KG1 (cell line): ENCODE data around the gene ANKS4B.
"Not testable (repeated sequence)": the region's sequence is repeated elsewhere in the genome, so short reads cannot be mapped to it uniquely, and the experiment has no call there.

Source experiments
- DNase-seq: peaks from one replicate; lab custom pipeline; 2025; lab: John Stamatoyannopoulos, UW

Gene ANKS4B

DNA sequence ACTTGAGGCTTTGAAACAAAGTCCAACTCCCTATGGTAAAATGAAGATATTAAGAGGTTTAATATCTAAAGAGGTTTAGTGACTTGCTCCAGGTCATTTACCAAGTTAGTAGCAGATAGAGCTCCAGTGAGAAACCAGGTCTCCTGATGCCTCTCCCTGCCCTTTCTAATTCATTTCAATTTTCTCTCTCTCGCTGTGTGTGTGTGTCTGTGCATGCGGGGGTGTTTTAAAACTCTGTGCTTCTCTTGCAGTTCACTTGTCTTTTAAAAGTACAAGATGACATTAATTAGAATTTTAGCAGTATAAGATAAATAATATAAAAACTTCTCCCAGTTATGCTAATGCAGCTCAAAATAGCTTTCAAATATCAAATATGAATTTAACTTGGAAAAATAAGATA lies 13.9 kb upstream of the ANKS4B start:
- no peak for DNase-seq

DNA sequence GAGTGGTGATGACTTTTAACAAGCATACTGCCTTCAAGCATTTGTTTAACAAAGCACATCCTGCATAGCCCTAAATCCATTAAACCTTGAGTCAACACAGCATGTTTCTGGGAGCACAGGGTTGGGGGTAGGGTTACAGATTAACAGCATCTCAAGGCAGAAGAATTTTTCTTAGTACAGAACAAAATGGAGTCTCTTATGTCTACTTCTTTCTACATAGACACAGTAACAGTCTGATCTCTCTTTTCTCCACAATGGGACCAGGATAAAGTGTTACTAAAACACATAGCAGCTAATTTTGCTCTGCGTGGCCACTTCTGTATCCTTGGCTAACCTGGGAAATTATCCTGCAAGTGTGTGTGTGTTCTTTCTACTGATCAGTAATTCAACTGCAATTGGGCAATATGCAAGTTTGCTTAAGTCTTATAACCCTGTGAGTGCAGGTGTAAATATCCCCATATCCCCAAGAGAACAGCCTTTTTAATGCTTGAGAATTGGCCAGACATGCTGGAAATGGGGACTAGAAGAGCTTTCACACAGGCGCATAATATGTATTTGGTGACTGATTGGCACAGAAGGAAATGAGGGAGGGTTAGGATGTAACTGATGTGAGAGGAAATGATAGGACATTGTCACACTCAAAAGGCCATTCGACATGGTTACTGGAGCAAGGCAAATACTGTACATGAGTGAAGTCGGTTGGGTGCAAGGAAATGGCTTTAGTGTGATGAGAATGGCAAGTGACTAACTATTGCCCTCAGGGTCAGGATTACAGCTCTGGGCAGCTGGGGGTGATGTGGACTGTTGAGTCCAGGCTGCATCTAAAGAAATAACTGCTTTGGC lies 10.8 kb upstream of the ANKS4B start:
- DNase-seq = no peak

DNA sequence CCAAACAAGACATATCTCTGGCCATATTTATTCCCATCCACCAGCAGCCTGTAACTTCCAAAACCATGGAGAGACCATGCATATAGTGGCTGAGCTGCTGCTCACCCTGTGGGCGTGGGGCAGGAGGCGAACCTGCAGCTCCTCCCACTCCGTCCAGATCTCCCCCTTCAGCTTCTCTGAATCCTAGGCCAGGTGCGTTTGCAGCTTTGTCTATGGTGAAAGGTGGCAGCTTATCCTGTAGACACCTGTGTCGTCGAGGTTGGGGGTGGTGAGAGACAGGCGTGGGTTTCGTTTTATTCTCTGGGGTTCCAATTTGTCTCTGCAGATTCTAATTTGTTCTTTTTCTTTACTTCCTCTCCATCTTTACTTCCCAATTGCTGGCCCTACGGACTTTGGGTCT lies 9.7 kb upstream of the ANKS4B start:
- no peak for DNase-seq

DNA sequence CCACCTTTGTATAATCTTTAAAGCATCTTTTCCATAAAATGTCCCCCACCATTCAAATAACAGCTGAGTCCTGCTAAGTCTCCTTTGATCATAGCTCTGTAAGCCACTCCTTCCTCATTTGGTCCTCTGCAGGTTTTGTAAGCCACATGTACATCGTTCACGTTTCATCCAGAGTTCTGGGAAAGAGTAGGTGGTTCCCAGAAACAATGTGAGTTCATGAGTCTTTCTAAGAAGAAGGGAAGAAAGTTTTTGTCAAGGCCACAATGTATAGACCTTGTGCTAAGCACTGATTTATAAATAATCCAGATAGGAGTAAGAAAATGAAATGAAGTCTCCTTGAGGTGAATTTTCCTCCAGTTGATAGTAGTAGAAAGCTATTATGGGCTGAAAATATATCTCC lies 8.7 kb upstream of the ANKS4B start:
- no peak for DNase-seq

DNA sequence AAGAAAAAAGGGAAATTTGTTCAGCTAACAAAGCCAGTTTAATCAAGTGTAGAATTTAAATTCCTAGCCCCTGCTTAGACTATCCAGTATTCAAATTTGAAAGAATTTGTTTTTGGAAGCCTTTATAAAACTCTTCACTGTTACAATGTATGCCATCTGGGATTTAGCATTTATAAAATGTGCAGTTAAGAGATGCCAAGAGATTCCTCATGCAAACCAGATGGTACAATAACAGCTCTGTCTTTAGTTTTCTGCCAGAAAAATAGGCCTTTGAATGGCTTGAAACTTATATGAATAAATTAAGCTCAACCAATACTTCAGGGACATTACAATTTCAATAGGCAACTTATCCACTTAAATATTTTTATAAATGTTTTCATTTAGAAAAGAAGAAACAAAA lies 6.8 kb upstream of the ANKS4B start:
- DNase-seq = no peak

DNA sequence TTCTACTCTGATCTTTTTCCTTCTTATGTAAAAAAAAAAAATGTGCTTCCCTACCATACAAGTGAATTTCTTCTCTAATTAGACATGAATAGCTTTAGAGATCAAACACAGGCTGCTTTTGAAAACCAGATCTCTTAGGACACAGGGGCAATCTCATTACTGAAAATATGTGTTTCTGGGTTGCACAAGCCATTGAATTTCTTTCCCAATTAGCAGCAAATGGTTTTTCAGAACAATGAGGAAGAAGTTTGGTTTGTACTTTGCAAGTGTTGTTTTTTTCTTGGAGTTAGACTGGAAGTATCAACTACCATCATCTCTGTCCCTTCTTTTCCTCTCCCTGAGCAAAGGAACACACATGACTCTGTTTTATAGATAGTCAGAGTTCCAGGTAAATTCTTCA lies 5.6 kb upstream of the ANKS4B start:
- no peak for DNase-seq

DNA sequence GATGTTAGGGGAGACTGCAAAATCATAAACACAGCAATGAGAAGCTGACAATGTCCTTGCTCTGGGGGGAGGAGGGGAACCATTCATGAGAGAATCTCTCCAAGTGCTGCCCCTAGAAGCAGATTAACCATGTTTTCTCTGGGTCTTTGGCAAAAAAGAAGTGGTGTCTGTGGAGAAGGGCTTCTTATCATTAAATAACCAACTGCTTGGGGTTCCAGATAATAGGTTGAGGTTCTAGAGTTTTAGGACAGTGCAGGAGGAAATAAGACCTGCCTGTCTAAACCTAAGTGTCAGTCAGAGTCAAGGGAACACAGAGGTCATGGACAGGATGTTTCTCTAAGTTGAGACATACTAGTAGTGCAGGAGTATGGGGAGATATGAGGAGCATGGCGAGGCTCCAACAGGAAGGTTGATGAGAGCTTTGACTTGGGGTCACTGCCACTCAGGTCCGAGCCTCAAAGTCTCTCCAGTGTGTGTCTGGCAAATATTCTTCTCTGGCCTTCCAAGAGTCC lies 5.1 kb upstream of the ANKS4B start:
- DNase-seq = no peak

DNA sequence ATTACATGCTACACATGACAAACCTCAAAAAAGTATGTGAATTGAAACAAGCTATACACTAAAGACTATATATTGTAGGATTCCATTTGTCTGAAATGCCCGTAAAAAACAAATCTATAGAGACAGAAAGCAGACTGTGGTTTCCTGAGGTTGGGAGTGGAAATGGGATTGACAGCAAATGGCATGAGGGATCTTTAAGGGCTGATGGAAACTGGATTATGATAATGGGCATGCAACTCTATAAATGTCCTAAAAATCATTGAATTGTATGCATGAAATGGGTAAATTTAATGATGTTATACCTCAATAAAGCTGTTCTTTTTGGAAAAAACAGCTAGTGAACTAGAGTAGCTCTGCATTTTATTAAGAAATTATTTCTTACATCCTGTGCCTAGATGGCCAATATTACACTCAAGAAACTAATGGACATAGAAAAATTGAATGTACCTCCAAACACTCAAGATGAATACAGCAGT lies 416 bp upstream of the ANKS4B start:
- DNase-seq = no peak

DNA sequence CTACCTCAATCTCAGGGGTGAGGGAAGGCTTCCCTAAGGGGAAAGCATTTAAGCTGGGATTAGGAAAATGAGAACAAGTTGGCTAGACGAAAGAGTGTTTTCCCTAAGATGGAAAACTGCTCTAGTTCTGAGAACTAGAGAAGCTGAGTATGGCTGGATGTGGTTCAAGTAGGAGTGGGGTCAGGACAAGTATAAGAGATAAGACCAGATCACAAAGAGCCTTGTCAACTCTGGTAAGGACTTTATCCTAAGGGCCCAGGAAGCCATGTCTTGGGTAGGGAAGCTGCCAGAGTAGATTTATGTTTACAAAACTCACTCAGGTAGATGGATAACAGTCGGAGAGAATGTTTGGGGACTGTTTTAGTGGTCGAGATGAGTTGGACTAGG lies 1.7 kb downstream of the ANKS4B start:
- no peak for DNase-seq

DNA sequence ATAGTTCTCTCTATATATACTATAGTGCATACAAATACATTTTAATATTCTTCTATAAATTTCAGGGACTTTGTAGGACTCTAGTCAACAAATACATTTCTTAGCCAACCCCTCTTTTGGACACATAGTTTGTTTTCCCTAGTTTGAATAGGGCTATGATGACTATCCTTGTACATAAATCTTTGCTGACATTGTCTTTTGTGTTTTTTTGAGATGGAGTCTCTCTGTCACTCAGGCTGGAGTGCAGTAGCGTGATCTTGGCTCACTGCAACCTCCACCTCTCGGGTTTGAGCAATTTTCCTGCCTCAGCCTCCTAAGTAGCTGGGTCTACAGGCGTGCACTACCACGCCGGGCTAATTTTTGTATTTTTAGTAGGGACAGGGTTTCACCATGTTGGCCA lies 3.3 kb downstream of the ANKS4B start:
- no peak for DNase-seq

DNA sequence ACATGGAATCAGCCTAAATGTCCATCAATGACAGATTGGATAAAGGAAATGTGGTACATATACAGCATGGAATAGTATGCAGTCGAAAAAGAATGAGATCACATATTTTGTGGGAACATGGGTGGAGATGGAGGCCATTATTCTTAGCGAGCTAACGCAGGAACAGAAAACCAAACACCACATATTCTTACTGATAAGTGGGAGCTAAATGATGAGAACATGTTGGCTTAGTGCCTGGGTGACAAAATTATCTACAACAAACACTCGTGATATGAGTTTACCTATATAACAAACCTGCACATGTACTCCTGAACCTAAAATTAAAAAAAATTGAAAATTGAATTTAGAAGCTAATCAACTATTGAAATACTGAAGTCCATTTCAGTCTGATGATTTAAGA lies 6.1 kb downstream of the ANKS4B start:
- DNase-seq = no peak

DNA sequence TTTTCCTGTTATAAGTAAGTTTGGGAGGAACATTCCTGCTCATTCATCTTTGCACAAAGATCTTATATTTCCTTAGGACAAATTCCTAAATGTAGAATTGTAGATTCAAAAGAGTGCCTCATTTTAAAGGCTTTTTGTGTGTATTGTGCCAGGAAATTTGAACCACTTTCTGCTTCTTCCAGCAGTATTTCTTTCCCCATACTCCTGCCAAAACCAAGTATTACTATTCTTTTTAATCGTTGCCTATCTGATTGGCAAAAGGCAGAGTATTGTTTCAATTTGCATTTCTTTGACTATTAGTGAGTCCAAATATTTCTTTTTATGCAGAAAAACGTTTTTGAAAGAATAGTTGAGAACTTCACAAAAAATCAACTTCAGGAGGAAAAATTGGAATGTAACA lies 9.3 kb downstream of the ANKS4B start:
- no peak for DNase-seq

DNA sequence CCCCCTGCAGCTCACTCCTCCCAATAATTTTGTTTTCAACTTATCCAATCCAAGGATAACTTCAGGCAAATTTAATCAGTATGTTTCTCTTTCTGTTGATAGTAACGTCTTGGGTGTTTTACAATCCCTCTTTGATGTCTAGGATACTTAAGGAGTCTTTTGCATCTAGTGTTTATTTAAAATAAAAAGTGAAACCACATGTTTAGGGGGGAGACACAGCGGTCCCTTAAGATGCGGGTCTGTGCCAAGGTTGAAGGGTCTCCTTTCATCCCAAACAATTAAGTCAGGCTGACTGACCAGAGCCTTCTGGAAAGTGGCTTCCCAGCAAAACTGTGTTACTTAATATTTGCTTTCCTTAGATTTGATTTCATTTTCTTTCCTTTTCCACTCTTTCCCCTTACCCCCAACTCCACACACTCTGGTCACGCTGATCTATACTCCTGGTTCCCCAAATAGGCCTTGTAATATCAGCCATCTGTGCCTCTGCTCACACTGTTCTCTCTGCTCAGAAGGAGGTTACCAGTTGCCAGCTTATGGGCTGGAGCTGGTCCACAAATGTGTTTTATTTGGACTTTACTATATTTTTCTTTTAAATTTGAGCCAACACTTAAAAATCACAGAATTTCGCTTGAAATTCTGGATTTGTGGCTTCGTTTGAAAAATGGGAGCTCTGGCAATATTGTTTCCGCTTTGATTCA lies 11.2 kb downstream of the ANKS4B start:
- no peak for DNase-seq

DNA sequence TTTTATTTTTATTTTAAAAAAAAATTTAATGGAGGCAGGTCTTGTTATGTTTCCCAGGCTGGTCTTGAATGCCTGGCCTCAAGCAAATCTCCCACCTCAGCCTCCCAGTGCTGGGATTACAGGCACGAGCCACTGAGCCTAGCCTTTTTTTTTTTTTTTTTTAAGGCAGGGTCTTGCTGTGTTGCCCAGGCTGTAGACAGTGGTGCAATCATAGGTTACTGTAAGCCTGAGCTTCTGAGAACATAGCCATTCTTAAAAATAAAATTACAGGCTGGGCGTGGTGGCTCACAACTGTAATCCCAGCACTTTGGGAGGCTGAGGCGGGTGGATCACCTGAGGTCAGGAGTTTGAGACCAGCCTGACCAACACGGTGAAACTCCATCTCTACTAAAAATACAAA lies 14.7 kb downstream of the ANKS4B start:
- DNase-seq = not testable (repeated sequence)

DNA sequence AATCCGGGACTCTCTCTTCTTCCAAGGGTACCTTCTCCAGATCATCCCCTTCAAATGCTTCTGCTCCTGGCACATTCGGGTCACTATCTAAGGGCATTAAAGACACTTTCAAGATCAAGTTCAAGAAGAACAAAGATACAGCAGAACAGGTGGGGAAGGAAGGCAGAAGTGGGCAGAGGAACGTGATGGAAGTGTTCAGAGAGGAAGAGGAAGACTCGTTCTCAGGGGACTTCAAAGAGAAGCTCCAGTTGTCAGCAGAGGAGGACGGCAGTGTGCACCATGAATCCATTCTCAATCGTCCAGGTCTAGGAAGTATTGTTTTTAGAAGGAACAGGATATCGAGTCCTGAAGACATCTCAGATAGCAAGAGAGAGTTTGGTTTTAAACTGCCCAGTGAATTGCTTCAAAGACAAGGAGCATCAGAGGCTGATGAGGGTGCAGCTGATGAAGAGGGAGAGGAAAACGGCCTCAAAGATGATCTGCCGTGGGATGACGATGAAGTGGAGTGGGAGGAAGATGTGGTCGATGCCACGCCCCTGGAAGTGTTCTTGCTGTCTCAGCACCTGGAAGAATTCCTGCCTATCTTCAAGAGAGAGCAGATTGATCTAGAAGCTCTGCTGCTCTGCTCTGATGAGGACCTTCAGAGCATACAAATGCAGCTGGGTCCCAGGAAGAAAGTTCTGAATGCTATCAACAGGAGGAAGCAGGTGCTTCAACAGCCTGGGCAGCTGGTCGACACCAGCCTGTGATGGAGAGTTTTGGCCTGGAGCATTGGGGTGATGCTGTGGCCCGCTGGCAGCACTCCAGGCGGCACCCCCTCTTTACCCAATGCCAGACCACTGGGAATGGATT lies 16.8 kb downstream of the ANKS4B start:
- DNase-seq = no peak

DNA sequence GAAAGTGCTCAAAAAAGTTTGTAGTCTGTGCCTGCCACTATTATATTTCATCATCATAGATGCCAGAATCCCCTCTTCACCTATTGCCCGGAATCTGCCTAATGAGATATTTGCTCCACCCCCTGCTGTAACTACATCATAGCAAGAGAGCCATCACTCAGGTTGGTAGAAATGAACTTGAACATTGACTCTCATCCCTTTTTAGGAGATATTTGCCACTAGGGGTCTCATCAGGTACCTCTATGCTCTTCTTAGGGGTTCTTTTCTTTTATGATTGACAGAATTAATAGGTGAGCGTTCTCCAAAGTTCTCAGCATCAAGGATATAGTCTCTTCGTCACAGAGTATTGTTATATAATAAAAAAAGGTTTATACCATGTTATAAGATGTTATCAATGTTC lies 20.0 kb downstream of the ANKS4B start:
- no peak for DNase-seq

DNA sequence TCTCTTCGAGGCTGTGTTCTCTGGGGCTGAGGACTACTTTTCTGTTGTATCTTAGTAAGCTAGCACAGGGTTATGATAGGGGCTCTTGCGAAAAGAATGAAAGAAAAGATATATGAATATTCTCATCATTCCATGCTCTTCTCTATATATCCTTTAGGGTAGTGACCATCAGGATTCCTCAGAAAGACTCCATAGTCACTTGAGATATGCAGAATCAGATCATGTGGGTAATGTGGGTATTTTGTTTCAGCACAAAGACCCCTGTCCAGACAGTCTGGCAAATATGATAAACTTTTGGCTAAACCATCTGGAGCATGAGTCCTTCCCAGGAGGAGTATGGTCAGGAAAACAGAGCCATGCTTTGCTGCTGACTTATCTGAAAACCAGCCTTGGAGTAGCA lies 23.1 kb downstream of the ANKS4B start:
- DNase-seq = no peak

DNA sequence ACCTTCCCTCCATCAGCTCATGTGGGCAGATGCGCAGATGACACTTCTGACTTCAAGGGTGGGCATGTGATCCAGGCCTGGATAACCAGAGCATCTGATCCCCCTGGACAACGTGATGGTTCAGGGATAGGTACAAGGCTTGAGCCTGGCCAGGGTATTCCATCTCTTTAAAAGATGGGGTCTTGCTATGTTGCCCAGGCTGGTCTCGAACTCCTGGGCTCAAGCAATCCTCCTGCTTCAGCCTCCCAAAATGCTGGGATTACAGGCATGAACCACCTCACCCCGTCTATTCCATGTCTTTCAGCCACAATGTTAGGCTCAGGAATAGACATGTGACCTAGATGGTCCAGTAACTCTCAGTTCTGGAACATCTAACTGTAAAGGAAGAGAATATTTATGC lies 23.8 kb downstream of the ANKS4B start:
- DNase-seq = no peak

DNA sequence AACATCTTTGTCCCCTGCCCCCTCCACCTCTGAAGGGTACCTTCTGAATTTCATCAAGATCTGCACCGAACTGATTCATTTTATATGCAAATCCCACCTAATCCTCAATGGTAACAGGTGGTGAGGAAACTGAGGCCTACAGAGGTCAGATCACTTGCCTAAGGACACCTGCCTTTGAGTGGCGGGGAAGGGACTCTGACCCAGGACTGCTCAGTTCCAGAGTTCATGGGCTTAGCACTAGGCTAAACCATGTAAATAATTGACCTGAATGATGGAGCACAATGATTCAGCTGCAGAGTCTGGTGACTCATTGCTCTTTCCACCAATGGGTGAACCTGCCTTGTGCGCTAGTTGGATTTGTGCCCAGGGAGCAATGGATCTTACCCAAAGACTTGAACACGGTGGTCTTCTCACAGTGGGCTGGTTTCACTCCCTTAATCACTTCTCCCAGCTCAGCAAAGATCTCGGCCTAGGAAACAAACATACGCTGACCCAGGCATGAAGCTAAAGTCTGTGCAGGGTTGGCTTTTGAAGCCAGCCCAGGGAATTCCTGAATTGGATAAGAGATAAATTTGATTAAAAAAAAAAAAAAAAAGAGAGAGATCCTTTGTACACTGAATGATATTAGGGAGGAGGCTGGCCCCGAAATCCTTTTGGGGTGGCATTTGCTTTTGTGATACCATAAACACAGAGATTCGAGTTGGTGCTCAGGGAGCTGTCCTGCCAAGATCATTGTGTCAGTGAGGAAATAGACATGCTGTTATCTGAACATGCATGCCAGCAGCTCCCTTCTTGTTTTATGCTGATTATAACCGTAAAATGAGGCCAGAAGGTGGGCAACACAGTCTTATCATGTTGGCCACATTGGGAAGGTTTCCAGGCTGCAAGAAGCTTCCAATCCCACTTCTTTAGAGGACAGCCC lies 27.6 kb downstream of the ANKS4B start:
- DNase-seq = no peak

DNA sequence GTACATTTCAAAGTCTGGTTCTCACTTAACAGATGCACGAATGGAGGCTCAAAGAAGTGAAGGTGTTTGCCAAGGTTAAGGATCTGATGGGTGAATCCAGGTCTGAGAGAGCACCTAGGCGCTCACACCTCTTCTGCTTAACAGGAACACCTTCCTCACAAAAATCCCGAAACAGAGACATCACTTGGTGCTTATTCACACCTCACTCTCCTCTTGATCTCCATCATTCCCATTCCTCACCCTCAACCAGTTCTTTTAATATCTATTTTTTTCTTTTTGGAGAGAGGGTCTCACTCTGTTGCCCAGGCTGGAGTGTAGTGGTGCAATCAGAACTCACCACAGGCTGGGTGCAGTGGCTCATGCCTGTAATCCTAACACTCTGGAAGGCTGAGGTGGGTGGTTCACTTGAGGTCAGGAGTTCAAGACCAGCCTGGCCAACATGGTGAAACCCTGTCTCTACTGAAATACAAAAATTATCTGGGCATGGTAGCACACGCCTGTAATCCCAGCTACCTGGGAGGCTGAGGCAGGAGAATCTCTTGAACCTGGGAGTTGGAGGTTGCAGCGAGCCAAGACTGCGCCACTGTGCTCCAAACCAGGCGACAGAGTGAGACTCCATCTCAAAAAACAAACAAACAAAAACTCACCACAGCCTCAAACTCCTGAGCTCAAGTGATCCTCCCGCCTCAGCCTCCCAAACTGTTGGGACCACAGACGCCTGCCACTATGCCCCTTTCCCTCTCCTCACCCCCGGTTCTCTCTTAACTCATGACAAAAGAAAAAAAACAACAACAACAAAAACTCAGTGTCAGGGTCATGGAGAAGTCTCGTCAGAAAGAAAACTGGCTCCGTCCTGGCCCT lies 29.5 kb downstream of the ANKS4B start:
- DNase-seq = no peak
